Activated gamma-delta T cell treated with Interleukin-2 at 50 U/mL for 16 hours (primary cell): Measurements from ENCODE around the gene C1orf167.

ENCODE experiments used
- DNase-seq: peaks from one replicate; pipeline ENCODE4 v3.0.0-alpha.2; 2020

Gene C1orf167

DNA sequence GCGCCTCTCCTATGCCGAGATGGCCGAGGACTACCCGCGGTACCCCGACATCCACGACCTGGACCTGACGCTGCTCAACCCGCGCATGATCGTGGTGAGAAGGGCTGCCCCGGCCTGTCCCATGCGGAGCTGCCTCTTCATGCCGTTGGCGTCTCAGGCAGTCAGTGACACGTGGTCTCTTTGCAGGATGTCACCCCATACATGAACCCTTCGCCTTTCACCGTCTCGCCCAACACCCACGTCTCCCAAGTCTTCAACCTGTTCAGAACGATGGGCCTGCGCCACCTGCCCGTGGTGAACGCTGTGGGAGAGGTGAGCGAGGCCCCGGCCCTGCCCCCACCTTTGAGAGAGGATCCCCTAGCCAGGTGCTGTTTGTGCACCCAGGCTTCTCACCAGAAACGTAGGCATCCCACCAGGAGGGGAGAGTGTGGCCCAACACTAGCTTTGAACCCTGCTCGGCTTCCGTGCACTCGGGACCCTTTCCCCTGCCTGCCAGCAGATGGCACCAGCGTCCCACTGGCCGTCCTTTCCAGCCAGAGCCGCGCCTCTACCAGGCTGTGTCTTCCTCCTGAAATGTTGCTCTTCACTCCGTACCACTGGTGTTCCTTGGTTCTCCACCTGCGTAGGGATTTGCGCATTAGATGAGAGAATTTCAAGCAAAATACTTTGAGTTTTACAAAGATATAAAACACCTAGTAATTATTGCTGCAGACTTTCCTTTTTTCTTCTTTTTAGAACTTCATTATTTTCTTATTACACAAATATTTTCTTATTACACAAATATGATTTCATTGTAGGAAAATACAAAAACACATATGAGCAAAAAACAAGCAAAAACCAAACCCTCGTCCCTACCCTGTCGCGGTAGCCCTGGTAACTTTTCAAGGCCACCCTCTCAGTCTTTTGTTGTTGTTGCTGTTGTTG lies 76.6 kb downstream of the C1orf167 start:
- DNase-seq = peak; percentile 67
